GM19438 (cell line): ENCODE measurements around the gene PSMD11.

Experiments used
- ATAC-seq: cut with Tn5 transposase; IDR thresholded peaks from one replicate; pipeline ENCODE4 v1.9.1; 2021; ENCODE audit warnings: low read depth; ENCODE audit not compliant: unreplicated experiment

The PSMD11 gene

GRCh38 chr17:32463304-32463703, 19.0 kb downstream of the PSMD11 start:
- ATAC-seq, result no peak

DNA sequence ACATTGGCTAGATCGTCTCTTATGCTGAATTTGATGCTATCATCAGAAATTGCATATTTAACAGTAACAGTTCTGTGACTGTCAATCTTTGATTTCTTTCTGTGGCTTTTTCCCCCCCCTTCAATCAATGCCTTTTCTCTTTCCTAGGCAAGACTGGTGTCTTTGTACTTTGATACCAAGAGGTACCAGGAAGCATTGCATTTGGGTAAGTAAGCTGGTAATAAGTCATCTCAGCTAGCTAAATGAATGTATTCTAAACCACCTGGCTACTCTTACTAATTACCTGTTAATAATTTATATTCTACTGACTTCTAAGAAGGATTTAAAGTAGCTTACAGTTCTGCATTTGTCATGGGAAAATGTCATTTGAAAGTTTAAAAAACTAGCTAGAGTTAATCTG, 20.1 kb downstream of the PSMD11 start:
- no peak for ATAC-seq

GRCh38 chr17:32467949-32468348, 23.6 kb downstream of the PSMD11 start:
- ATAC-seq, result no peak

GRCh38 chr17:32470405-32471167, 26.3 kb downstream of the PSMD11 start:
- no peak for ATAC-seq

GRCh38 chr17:32471652-32472051, 27.3 kb downstream of the PSMD11 start:
- ATAC-seq, result no peak

DNA sequence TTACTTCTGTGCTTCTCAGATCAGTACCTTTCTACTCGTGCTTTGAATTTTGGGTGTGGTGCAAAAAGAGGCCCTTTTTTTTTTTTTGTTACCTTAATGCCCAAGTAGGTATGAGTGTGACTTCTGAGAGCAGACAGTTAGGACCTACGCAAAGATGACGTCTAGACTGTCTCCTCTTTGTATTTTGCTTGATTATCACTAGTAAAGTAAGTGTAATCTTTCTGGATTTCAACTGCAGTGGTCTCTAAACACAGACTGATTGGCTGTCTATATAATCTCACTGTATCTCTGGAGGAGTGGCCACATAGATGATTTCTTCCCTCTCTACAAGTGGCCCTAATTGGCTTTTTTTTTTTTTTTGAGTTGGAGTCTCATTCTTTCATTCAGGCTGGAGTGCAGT, 30.9 kb downstream of the PSMD11 start:
- ATAC-seq, result no peak

GRCh38 chr17:32477220-32477619, 32.9 kb downstream of the PSMD11 start:
- no peak for ATAC-seq

- ATAC-seq, result no peak
These were observed 34.8 kb downstream of the PSMD11 start for GRCh38 chr17:32479074-32479617.

GRCh38 chr17:32481193-32481592, 36.9 kb downstream of the PSMD11 start:
- ATAC-seq, result no peak

DNA sequence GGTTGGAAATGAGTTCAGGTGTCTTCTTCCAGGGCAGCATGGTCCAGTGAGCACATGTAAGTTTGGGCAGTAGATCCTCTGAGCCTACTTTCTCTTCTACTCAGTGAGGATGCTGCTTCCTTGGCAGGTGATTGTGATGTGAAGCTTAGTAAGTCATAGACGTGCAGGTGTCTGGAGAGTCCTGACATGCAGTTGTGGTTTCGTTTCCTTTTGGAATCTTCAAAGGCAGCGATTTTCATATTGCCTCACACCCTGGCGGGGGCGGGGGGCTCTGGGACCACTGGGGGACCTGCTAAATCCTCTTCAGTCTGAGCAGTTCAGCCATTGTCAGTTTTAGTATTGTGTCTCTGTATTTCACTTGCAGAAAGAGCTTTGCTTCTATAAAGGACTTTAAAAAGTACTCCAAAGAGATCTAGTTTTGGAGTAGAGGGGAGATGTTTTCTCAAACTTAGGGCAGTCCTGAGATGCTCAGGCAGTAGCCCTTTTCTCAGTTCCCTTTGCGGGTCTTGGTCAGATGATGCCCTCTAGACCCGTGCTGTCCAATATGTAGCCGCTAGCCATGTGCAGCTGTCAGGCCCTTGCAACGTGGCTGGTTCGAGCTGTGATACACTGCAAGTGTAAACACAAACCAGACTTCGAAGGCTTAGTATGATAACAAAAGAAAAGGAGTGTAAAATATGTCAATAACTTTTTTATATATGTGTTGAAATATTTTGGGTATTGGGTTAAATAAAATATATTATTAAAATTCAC, 38.4 kb downstream of the PSMD11 start:
- ATAC-seq, result no peak

DNA sequence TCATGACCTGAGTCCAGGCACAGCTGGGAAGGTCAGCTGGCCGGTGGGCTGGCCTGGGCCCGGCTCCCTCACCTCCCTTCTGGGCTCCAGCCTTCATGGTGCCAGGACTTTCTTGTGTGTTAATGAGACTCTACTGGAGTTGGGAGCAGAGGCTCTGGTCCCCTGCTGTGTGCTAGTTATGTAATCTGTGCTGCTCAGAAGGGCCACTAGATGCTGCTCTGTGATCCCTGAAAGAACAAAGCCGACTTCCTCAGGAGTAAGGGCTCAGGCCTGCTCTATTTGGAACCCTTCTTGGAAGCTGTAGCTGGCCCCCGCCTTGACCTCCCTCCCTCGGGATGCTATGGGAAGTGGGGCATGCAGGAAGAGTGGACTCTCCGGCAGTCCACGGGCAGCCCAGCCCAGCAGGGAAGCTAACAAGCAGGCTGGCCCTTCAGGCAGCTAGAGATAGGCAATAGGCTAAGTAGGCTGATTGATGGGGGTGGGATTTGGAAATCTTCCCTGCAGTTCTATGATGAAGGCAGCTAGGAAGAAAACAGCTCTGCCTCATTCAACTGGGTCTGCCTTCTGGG, 39.2 kb downstream of the PSMD11 start:
- ATAC-seq, result no peak

DNA sequence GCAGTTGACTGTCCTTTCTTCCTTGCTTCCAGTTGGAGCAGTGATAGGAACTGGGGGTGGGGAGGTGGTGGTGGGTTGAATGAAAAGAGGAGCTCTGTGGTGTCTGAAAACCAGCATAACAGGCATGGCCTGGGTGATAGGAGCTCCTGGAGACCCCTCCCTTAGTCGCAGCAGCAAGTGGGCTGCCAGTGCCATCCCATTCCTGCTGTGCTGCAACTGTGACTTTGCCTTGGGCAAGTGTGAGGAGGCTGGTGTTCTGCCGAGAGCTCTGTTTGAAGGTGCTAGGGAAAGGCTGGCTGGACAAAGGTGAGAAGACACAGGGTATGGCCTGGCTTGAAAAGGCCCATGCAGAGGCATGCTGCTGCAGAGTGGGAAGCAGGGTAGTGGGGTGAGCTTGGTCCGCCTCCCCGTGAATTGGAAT, 39.7 kb downstream of the PSMD11 start:
- no peak for ATAC-seq

DNA sequence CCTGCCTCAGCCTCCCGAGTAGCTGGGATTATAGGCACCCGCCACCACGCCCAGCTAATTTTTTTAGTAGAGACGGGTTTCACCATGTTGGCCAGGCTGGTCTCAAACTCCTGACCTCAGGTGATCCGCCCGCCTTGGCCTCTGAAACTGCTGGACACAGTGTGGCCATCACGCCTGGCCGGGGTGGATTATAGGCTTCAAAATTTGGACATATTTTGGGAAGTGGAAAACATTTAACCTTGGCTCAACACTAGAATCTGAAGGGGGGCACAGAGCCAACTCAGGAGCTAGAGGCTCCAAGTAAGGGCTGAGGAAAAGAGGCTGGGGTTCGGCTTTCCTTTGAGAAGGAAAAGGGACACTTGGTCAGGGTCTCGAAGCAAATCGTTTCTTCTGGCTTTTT, 40.3 kb downstream of the PSMD11 start:
- no peak for ATAC-seq

- ATAC-seq, result no peak
These were observed 41.2 kb downstream of the PSMD11 start for GRCh38 chr17:32485261-32486110.

DNA sequence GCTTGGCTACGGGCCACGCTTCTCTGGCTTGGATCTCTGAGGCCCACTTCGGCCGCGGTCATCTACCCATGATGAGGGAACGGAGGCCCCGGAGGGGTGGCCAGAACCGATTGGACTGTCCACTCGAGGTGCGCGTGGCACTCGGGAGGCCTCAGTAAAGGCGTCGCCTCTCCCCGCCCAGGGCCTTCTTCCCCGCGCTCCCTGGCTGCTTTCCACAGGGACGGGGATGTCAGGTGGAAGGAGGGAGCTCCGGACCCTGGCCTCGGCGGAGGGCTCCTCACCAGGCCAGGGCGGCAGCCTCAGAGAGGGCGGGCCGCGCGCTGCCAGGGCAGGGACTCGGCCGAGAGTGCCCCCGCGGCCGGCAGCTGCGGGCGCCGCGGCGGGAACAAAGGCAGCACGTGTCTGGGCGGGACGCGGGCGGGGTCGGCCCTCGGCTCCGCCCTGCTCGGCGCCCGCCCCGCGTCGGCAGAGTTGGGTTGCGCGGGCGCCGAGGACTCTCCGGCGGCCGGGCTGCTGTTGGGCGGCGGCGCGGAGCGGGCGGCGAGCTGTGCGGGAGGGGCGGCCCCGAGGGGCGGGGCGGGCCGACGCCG, 41.9 kb downstream of the PSMD11 start:
- ATAC-seq, result peak; percentile 34

GRCh38 chr17:32486701-32487472, 42.6 kb downstream of the PSMD11 start, which contains the start of gene CDK5R1:
Gene CDK5R1 (plus strand): TSS chr17:32486993. CDS start chr17:32487621, 628 bp downstream.
- peak; percentile 45 for ATAC-seq

DNA sequence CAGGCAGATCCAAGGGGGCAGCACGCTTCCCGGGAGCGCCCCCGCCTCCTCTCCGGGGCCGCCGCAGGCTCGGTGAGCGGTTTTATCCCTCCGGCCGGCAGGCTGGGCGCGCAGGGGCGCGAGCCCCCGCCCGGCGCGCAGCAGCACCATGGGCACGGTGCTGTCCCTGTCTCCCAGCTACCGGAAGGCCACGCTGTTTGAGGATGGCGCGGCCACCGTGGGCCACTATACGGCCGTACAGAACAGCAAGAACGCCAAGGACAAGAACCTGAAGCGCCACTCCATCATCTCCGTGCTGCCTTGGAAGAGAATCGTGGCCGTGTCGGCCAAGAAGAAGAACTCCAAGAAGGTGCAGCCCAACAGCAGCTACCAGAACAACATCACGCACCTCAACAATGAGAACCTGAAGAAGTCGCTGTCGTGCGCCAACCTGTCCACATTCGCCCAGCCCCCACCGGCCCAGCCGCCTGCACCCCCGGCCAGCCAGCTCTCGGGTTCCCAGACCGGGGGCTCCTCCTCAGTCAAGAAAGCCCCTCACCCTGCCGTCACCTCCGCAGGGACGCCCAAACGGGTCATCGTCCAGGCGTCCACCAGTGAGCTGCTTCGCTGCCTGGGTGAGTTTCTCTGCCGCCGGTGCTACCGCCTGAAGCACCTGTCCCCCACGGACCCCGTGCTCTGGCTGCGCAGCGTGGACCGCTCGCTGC, 43.3 kb downstream of the PSMD11 start:
- ATAC-seq, result no peak

DNA sequence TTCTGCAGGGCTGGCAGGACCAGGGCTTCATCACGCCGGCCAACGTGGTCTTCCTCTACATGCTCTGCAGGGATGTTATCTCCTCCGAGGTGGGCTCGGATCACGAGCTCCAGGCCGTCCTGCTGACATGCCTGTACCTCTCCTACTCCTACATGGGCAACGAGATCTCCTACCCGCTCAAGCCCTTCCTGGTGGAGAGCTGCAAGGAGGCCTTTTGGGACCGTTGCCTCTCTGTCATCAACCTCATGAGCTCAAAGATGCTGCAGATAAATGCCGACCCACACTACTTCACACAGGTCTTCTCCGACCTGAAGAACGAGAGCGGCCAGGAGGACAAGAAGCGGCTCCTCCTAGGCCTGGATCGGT, 43.9 kb downstream of the PSMD11 start:
- ATAC-seq, result no peak
